Measurements from ENCODE around the gene NBEA. TPM values are rescaled to one million over a fixed set of nuclear protein-coding genes. Genes with fewer than 3 reads are reported as not detected.

Gene NBEA
- total RNA-seq, 2 donors from 2014 or later, result 2.6 to 3.8 TPM

- no peak for DNase-seq
- H3K9me3 ChIP-seq (ENCODE audit: control insufficient read depth, low read length, poor library complexity, severe bottlenecking), result no peaks in the 10 kb centered on the region
- Mint-ChIP-seq H3K4me3 (no peak overlapping the region), H3K27me3 (no peaks in the 10 kb centered on the region), H3K4me1 (peaks cover 2% of the 10 kb centered on the region), H3K27ac (no peak overlapping the region), H3K36me3 (ENCODE audit: low read depth) (no peaks in the 10 kb centered on the region)
- ATAC-seq, result no peak
Measured at GRCh38 chr13:35618565-35619083, 676.6 kb downstream of the NBEA start.

- H3K9me3 ChIP-seq (ENCODE audit: control insufficient read depth, low read length, poor library complexity, severe bottlenecking), result no peaks in the 10 kb centered on the region
- ATAC-seq, result no peak
- DNase-seq, result no peak
- no peaks in the 10 kb centered on the region for H3K27me3 Mint-ChIP-seq
- H3K36me3 Mint-ChIP-seq (ENCODE audit: low read depth), result no peaks in the 10 kb centered on the region
- peaks cover 2% of the 10 kb centered on the region for H3K4me1 Mint-ChIP-seq
- no peak overlapping the region for H3K27ac Mint-ChIP-seq
- H3K4me3 Mint-ChIP-seq, result no peak overlapping the region
Measured at GRCh38 chr13:35621989-35622388, 679.9 kb downstream of the NBEA start.

GRCh38 chr13:35629026-35629425 is 687.0 kb downstream of the NBEA start:
- no peak overlapping the region for H3K4me3 Mint-ChIP-seq
- H3K27ac Mint-ChIP-seq, result no peak overlapping the region
- H3K27me3 Mint-ChIP-seq, result no peaks in the 10 kb centered on the region
- no peaks in the 10 kb centered on the region for H3K9me3 ChIP-seq (ENCODE audit: control insufficient read depth, low read length, poor library complexity, severe bottlenecking)
- no peaks in the 10 kb centered on the region for H3K4me1 Mint-ChIP-seq
- DNase-seq (no peak), ATAC-seq (no peak)
- no peaks in the 10 kb centered on the region for H3K36me3 Mint-ChIP-seq (ENCODE audit: low read depth)

GRCh38 chr13:35630551-35631275 is 688.6 kb downstream of the NBEA start:
- ATAC-seq (no peak), DNase-seq (no peak)
- Mint-ChIP-seq H3K27ac (no peak overlapping the region), H3K4me1 (no peaks in the 10 kb centered on the region), H3K4me3 (no peak overlapping the region), H3K36me3 (ENCODE audit: low read depth) (no peaks in the 10 kb centered on the region), H3K27me3 (no peaks in the 10 kb centered on the region)
- H3K9me3 ChIP-seq (ENCODE audit: control insufficient read depth, low read length, poor library complexity, severe bottlenecking), result no peaks in the 10 kb centered on the region

- Mint-ChIP-seq H3K27me3 (no peaks in the 10 kb centered on the region), H3K4me3 (no peak overlapping the region), H3K36me3 (ENCODE audit: low read depth) (no peaks in the 10 kb centered on the region), H3K27ac (no peak overlapping the region), H3K4me1 (no peaks in the 10 kb centered on the region)
- DNase-seq, result no peak
- H3K9me3 ChIP-seq (ENCODE audit: control insufficient read depth, low read length, poor library complexity, severe bottlenecking), result no peaks in the 10 kb centered on the region
- no peak for ATAC-seq
Measured at GRCh38 chr13:35631666-35632065, 689.6 kb downstream of the NBEA start.

- Mint-ChIP-seq H3K27ac (no peak overlapping the region), H3K4me3 (no peak overlapping the region), H3K36me3 (ENCODE audit: low read depth) (no peaks in the 10 kb centered on the region), H3K27me3 (no peaks in the 10 kb centered on the region), H3K4me1 (no peaks in the 10 kb centered on the region)
- ATAC-seq (no peak), DNase-seq (no peak)
- no peaks in the 10 kb centered on the region for H3K9me3 ChIP-seq (ENCODE audit: control insufficient read depth, low read length, poor library complexity, severe bottlenecking)
Measured at GRCh38 chr13:35643625-35644024, 701.6 kb downstream of the NBEA start.

GRCh38 chr13:35646056-35646774 is 704.1 kb downstream of the NBEA start:
- Mint-ChIP-seq H3K27me3 (no peaks in the 10 kb centered on the region), H3K36me3 (ENCODE audit: low read depth) (no peaks in the 10 kb centered on the region)
- no peak for ATAC-seq

GRCh38 chr13:35648201-35648600 is 706.1 kb downstream of the NBEA start:
- H3K4me3 Mint-ChIP-seq, result no peak overlapping the region

More at GRCh38 chr13:35646056-35646774, 704.1 kb downstream of the NBEA start:
- peaks cover 2% of the 10 kb centered on the region for H3K9me3 ChIP-seq (ENCODE audit: control insufficient read depth, low read length, poor library complexity, severe bottlenecking)
- Mint-ChIP-seq H3K27ac (no peak overlapping the region), H3K4me3 (no peak overlapping the region), H3K4me1 (no peaks in the 10 kb centered on the region)
- DNase-seq, result no peak

GRCh38 chr13:35649162-35649561 is 707.1 kb downstream of the NBEA start:
- DNase-seq (no peak), ATAC-seq (no peak)
- no peak overlapping the region for H3K4me3 Mint-ChIP-seq
- peaks cover 2% of the 10 kb centered on the region for H3K9me3 ChIP-seq (ENCODE audit: control insufficient read depth, low read length, poor library complexity, severe bottlenecking)
- H3K36me3 Mint-ChIP-seq (ENCODE audit: low read depth), result no peaks in the 10 kb centered on the region
- no peaks in the 10 kb centered on the region for H3K27me3 Mint-ChIP-seq
- H3K27ac Mint-ChIP-seq, result no peak overlapping the region
- no peaks in the 10 kb centered on the region for H3K4me1 Mint-ChIP-seq

More at GRCh38 chr13:35648201-35648600, 706.1 kb downstream of the NBEA start:
- no peak for DNase-seq
- no peak for ATAC-seq
- Mint-ChIP-seq H3K27ac (no peak overlapping the region), H3K4me1 (no peaks in the 10 kb centered on the region), H3K27me3 (no peaks in the 10 kb centered on the region), H3K36me3 (ENCODE audit: low read depth) (no peaks in the 10 kb centered on the region)
- peaks cover 2% of the 10 kb centered on the region for H3K9me3 ChIP-seq (ENCODE audit: control insufficient read depth, low read length, poor library complexity, severe bottlenecking)

- DNase-seq, result no peak
- no peaks in the 10 kb centered on the region for H3K4me1 Mint-ChIP-seq
- no peak overlapping the region for H3K27ac Mint-ChIP-seq
- H3K27me3 Mint-ChIP-seq, result no peaks in the 10 kb centered on the region
- no peak for ATAC-seq
- H3K4me3 Mint-ChIP-seq, result no peak overlapping the region
- H3K36me3 Mint-ChIP-seq (ENCODE audit: low read depth), result peaks cover 4% of the 10 kb centered on the region
- H3K9me3 ChIP-seq (ENCODE audit: control insufficient read depth, low read length, poor library complexity, severe bottlenecking), result no peaks in the 10 kb centered on the region
Measured at GRCh38 chr13:35659796-35660195, 717.7 kb downstream of the NBEA start.

GRCh38 chr13:35664747-35665146 is 722.7 kb downstream of the NBEA start:
- no peaks in the 10 kb centered on the region for H3K9me3 ChIP-seq (ENCODE audit: control insufficient read depth, low read length, poor library complexity, severe bottlenecking)
- no peak for DNase-seq
- ATAC-seq, result no peak
- no peaks in the 10 kb centered on the region for H3K36me3 Mint-ChIP-seq (ENCODE audit: low read depth)
- H3K27me3 Mint-ChIP-seq, result no peaks in the 10 kb centered on the region
- H3K27ac Mint-ChIP-seq, result no peak overlapping the region
- no peaks in the 10 kb centered on the region for H3K4me1 Mint-ChIP-seq
- no peak overlapping the region for H3K4me3 Mint-ChIP-seq

GRCh38 chr13:35669321-35669720 is 727.3 kb downstream of the NBEA start:
- no peak overlapping the region for H3K27ac Mint-ChIP-seq
- no peaks in the 10 kb centered on the region for H3K36me3 Mint-ChIP-seq (ENCODE audit: low read depth)
- H3K4me3 Mint-ChIP-seq, result no peak overlapping the region
- no peaks in the 10 kb centered on the region for H3K9me3 ChIP-seq (ENCODE audit: control insufficient read depth, low read length, poor library complexity, severe bottlenecking)
- H3K27me3 Mint-ChIP-seq, result no peaks in the 10 kb centered on the region
- no peak for ATAC-seq
- H3K4me1 Mint-ChIP-seq, result no peaks in the 10 kb centered on the region
- DNase-seq, result no peak

GRCh38 chr13:35672611-35673010 is 730.5 kb downstream of the NBEA start:
- no peak overlapping the region for H3K27ac Mint-ChIP-seq
- no peak overlapping the region for H3K4me3 Mint-ChIP-seq
- H3K4me1 Mint-ChIP-seq, result no peaks in the 10 kb centered on the region
- DNase-seq, result no peak
- H3K9me3 ChIP-seq (ENCODE audit: control insufficient read depth, low read length, poor library complexity, severe bottlenecking), result no peaks in the 10 kb centered on the region
- H3K27me3 Mint-ChIP-seq, result no peaks in the 10 kb centered on the region
- no peaks in the 10 kb centered on the region for H3K36me3 Mint-ChIP-seq (ENCODE audit: low read depth)
- ATAC-seq, result no peak

Data from T-helper 17 cell (primary cell).